ENCODE data around the gene SMIM20. TPM values are rescaled to one million over a fixed set of nuclear protein-coding genes. Genes with fewer than 3 reads are reported as not detected.

SMIM20 gene
- total RNA-seq, 1 donor from 2014 or later: 31.2 TPM

DNA sequence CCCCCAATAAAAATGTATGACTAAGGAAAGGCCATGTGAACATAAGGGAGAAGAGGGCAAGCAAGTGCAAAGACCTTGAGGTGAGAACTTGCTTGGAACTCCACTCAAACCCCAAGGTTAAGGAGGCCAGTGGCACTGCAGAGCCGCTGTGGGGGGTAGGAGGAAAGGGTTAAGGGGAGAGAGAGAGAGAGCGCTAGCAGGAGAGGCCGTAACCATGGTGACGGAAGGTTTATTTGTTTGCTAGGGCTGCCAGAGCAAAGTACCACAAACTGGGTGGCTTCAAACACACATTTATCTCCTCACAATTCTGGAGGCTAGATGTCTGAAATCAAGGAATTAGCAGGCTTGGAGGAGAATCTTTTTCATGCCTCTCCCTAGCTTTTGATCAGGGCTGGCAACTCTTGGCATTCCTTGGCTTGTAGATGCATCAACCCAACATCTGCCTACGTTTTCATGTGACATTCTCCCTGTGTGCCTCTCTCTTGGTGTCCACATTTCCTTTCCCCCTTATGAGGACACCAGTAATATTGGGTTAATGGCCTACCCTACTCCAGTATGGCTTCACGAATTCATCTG is 35.2 kb downstream of the SMIM20 start:
- H3K4me3 ChIP-seq (ENCODE audit: low read depth, low read length): no peak overlapping the region
- no peak for DNase-seq (ENCODE audit: low read depth)
- TF ChIP-seq, protein P1, sequence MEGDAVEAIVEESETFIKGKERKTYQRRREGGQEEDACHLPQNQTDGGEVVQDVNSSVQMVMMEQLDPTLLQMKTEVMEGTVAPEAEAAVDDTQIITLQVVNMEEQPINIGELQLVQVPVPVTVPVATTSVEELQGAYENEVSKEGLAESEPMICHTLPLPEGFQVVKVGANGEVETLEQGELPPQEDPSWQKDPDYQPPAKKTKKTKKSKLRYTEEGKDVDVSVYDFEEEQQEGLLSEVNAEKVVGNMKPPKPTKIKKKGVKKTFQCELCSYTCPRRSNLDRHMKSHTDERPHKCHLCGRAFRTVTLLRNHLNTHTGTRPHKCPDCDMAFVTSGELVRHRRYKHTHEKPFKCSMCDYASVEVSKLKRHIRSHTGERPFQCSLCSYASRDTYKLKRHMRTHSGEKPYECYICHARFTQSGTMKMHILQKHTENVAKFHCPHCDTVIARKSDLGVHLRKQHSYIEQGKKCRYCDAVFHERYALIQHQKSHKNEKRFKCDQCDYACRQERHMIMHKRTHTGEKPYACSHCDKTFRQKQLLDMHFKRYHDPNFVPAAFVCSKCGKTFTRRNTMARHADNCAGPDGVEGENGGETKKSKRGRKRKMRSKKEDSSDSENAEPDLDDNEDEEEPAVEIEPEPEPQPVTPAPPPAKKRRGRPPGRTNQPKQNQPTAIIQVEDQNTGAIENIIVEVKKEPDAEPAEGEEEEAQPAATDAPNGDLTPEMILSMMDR (conservative IDR thresholded peaks at IDR 0.05; ENCODE audit: low read depth, low read length): no peak

DNA sequence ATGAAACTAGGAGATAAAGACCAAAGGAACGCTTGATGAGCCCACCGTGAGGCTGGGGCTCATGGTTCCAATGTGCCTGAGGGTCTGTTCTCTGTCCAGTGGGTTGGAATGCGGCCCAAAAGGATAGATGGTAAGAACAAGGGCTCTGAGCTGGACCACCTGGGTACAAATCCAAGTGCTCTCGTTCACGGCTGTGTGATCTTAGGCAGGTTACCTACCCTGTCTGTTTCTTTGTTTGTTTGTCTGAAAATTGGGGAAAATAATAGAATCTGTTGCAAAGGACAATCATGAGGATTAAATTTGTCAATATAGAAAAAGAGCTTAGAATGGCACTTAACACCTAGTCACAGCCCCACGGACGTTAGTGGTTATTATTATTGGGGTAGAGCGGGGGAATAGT is 36.0 kb downstream of the SMIM20 start:
- TF ChIP-seq, protein P1 (conservative IDR thresholded peaks at IDR 0.05; ENCODE audit: low read depth, low read length): no peak
- no peak overlapping the region for H3K4me3 ChIP-seq (ENCODE audit: low read depth, low read length)
- no peak for DNase-seq (ENCODE audit: low read depth)

DNA sequence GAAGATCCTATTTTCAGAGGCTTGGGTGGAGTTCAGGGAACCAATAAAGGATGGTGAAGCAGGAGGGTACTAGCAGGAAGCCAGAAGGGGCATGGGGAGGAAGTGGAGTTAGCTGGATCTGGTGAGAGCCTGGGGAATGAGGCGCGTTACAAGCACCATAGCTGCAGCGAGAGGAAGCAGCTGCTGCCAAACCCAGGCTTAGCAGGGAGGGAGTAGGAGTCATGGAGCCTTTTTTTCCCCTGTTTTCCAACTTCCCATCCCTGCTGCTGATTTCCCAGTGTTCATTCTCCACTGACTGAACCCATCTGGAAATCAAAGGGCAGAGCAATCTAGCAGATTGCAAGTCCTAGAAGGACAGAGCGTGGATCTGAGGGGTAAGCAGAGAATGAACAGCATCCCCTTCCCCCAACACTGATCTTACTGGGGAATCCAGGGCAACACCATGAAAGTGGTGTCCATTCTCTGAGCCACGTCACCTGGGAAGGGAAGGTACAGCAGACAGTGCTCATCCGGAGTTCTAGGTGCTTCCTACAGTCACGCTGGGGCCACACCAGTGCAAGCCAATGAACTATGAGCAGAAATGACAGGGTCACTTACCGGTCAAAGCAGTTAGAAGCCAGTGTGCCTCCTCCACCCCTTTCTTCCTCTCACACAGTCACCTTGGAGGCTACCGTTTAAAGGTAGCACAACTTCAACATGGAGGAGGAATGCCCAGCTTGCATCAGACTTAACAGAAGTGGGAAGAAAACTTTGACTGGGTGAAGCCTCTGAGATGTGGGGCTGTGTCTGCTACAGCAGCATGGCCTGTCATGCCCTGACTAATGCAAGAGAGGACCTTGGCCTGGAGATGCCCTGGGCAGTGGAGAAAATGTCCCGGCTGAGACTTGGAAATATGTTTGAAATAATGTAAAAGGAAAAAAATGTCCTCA is 36.7 kb downstream of the SMIM20 start:
- TF ChIP-seq, protein P1 (conservative IDR thresholded peaks at IDR 0.05; ENCODE audit: low read depth, low read length): no peak
- H3K4me3 ChIP-seq (ENCODE audit: low read depth, low read length): no peak overlapping the region
- DNase-seq (ENCODE audit: low read depth): no peak

DNA sequence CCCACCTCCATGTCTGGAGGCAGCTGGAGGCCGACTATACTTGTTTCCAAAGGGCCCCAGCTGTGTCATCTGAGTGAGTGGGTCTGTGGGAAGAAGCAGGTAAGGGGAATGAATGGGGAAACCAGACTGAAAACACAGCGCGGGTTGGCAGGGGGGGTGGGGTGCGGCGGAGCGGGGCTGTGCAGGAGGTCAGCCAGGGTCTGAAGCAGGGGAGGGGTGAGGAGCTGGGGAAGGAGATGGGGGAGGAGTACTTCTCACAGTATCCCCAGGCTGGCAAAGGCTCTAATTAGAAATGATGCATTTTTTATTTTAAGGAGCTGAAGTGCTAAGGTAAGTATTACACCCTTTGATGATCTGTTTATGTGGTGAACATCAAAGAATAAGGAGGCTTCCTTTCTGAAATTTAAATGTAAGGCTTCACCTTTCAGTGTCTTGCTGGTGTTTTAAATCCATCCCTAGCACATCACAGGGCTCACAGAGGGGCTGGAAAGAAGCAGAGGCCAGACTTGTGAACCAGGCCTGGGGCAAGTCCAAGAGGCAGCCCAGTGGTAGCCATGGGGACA is 37.5 kb downstream of the SMIM20 start:
- no peak overlapping the region for H3K4me3 ChIP-seq (ENCODE audit: low read depth, low read length)
- TF ChIP-seq, protein P1 (conservative IDR thresholded peaks at IDR 0.05; ENCODE audit: low read depth, low read length): no peak
- DNase-seq (ENCODE audit: low read depth): no peak

DNA sequence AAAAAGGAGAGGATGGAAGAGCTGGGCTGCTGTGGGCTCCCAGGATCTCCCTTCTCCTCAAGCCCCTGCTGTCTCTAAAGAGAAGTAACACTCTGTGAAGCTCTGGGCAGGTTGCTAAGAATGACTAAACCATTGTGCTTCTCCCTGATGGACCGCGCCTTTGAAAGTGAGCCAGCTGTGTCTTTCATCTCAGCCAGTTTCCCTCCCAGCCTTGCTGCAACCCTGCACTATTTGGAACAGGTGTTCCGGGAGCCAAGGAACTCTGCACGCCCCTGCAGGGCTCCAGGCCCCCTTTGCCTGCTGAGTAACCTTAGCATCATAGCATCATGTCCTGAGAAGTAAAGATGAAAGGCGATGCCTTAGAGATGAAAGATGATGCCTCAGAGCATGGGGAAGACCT is 39.7 kb downstream of the SMIM20 start:
- H3K4me3 ChIP-seq (ENCODE audit: low read depth, low read length): no peak overlapping the region
- DNase-seq (ENCODE audit: low read depth): no peak
- TF ChIP-seq, protein P1 (conservative IDR thresholded peaks at IDR 0.05; ENCODE audit: low read depth, low read length): no peak

DNA sequence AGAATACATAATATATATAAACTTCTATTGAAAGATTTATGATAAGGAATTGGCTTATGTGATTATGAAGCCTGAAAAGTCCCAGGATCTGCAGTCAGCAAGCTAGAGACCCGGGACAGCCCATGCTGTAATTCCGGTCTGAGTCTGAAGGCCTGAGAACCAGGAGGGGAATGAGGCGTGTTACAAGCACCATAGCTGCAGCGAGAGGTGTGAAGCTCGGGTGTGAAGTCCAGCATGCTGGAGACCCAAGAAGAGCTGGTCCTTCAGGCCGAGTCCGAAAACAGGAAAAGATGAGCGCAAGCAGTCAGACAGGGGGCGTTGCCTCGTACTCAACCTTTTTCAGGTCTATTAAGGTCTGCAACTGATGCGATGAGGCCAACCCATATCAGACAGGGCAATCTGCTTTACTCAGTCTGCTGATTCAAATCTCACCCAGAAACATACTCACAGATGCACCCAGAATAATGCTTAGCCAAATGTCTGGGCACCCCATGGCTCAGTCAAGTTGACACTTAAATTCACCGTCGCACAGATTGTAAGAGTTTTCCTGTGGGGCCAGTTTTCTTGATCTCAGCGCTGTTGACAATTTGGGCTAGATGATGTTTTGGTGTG is 40.4 kb downstream of the SMIM20 start:
- TF ChIP-seq, protein P1 (conservative IDR thresholded peaks at IDR 0.05; ENCODE audit: low read depth, low read length): no peak
- no peak overlapping the region for H3K4me3 ChIP-seq (ENCODE audit: low read depth, low read length)
- no peak for DNase-seq (ENCODE audit: low read depth)

Measured in epithelial cell of proximal tubule (primary cell).